Right lung (tissue), 10 donors: ENCODE data around the gene ARSA. TPM values are rescaled to one million over a fixed set of nuclear protein-coding genes. Genes with fewer than 3 reads are reported as not detected.
"Not testable (repeated sequence)": the region's sequence is repeated elsewhere in the genome, so short reads cannot be mapped to it uniquely, and the experiment has no call there.

Experiments used
- DNase-seq, 2 donors: peaks; one replicate each; pipeline ENCODE4 v3.0.0-alpha.2; 2013
- long read RNA-seq, 8 donors: transcript quantifications; one replicate each; lab custom pipeline, GENCODE V29; 2026
- polyA plus RNA-seq, 5 donors: library from polyadenylated mRNA; unstranded; fragments of 120-200 nt; gene quantifications; one replicate each; pipeline versions ENCODE4 v1.2.1 to v1.2.3, GENCODE V29; 2013; ENCODE audit warnings: inconsistent platforms in 1 of 5, low replicate concordance in 1 of 5; ENCODE audit not compliant: insufficient read length in 5 of 5, insufficient read depth in 1 of 5

The ARSA gene
- 10 to 100 TPM; 14.2 to 27.7 (median 18.1) TPM for polyA plus RNA-seq
- long read RNA-seq, donor 1, partial matches to known transcripts = 0 of 4 reads
- long read RNA-seq, donor 1, other reads (novel, unspliced or antisense) = 0 of 4 reads
- long read RNA-seq, donor 2, partial matches to known transcripts = 0 of 3 reads
- long read RNA-seq, donor 2, other reads (novel, unspliced or antisense) = 0 of 3 reads
- long read RNA-seq, donor 3, transcript ARSA-206 (2 exons, 1,431 nt) = major isoform, 7 of 58 reads
- long read RNA-seq, donor 3, partial matches to known transcripts = 45 of 58 reads
- long read RNA-seq, donor 3, other reads (novel, unspliced or antisense) = 0 of 58 reads
- long read RNA-seq, donor 4, partial matches to known transcripts = 0 of 4 reads
- long read RNA-seq, donor 4, other reads (novel, unspliced or antisense) = 0 of 4 reads
- long read RNA-seq, donor 5, partial matches to known transcripts = 0 of 4 reads
- long read RNA-seq, donor 5, other reads (novel, unspliced or antisense) = 0 of 4 reads
- long read RNA-seq, donor 6, partial matches to known transcripts = 0 of 8 reads
- long read RNA-seq, donor 6, other reads (novel, unspliced or antisense) = 0 of 8 reads
- long read RNA-seq, donor 7, partial matches to known transcripts = 0 of 3 reads
- long read RNA-seq, donor 7, other reads (novel, unspliced or antisense) = 0 of 3 reads
- long read RNA-seq, donor 8, partial matches to known transcripts = 0 of 4 reads
- long read RNA-seq, donor 8, other reads (novel, unspliced or antisense) = 0 of 4 reads

DNA sequence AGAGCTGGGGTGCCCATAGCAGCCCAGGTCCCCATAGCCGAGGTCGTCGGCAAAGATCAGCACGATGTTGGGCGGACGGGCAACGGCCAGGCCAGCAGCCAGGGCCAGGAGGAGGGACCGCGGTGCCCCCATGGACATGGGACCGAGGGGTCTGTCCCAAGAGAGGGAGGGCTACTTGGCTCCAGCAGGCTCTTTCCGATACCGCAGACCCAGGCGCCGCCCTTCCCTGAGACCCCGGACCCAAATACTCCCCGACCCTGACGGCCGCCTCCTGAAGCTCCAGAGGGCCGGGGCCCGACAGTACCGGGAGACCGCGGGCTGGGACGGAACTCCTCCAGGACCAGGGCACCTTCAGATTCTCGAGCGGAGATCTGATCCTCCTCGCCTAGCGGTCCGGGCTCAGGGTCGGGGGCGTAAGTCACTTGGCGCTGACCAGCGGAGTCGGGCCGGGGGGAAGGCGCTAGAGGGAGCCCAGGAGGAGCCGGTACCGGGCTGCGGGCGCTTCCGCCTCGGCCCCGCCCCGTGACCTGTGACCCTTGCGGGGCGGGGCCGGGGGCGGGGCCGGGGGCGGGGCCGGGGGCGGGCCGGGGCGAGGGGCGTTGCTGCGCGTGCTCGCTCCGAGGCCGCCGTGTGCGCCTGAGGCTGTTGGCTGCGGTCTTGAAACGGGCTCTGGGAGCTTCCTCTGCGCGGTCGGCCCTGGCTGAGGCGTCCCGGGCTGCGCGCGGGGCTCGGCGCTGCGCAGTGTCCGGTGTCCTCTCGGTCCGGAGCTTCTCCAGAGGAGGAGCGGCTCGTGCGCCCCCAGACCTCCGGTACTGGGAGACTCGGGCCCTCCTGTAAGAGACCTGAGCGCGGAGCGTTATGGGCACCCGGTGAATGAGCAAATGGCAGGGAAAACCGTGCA lies at the start of gene ARSA:
TSS of gene ARSA (minus strand) at position 511 of the 901 bp plus-strand sequence. CDS start at position 138, 373 bp downstream.
- peak; percentile 77 to 78 for DNase-seq

DNA sequence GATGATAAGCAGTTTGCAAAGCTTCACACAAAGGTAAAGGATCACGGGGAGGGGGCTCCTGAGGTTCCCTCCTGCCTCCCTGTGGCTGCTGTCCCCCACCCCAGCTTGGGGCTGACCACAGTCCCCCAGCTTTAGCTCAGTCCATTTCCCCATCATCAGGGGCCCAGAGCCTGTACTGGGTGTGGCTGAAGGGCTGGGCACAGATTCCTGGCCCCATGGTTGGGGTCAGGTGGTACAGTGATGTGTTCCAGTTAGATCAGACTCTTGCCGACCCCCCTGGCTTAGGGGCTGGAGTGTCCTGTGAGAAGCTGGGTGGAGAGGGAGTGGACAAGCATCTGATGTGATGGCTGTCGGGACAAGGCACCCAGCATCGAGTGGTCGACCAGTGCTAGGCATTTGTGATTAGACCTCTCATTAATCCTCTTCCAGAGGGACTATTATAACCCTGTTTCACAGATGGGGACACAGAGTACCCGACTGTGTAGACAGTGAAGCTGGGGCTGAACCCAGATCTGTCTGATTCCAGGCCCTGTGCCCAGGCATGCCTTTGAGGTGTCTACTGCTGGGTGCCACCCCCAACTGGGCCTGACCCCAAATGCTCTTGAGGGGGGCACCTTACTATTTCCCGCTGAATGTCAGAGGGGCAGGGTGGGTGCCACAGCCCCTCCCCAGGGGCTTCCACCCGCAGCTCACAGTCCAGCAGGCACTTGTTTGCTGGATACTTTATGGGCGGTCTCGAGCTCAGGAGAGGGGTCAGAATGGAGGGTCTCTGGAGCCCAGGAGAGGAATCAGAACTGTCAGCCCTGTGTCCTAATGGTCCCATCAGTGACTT lies 48.9 kb upstream of the ARSA start:
- DNase-seq = no peak

DNA sequence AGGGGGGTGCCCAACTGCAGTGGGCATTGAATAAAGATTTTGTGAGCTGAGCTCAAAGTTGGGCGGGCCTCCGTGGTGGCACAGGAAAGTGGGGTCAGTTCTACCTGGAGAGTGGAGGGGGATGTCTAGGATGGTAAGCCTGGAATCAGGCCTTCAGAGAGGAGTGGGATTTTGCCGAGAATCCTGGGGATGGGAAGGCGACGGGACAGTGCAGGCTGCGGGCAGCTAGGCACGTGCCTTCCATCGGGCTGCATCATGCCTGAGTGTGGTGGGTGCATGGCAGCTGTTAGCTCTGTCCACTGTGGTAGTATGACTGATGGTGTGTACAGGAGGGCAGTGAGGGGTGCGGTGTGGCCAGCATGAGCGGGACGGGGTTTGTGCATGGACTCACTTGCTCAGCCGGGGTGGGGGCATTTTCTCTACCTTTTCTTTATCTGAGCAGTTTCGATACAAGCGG lies 48.3 kb upstream of the ARSA start:
- no peak for DNase-seq

DNA sequence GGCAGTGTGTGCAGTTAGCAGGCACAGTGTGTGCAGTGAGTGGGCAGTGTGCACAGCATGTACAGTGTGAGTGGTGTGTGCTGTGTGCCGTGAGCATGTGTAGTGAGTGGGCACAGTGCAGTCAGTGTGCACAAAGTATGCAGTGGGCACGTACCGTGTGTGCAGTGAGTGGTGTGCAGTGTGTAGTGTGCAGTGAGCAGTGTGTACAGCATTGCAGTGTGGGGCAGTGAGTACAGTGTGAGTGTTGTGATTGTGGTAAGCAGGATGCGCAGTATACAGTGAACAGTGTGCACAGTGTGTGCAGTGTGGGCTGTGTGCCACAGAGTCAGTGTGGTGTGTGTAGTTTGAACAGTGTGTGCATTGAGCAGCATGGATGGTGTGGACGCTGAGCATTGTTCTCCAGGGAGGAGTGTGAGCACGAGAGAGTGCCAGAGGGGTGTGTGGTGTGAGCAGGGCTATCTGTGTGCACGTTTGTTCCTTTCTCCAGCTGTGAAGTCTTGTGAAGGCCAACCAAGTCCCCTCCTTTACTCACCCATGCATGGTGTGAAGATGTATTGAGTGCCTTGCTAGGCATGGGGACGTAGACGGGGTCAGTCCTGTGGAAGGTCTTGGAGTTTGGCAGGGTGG lies 47.7 kb upstream of the ARSA start:
- no peak for DNase-seq

DNA sequence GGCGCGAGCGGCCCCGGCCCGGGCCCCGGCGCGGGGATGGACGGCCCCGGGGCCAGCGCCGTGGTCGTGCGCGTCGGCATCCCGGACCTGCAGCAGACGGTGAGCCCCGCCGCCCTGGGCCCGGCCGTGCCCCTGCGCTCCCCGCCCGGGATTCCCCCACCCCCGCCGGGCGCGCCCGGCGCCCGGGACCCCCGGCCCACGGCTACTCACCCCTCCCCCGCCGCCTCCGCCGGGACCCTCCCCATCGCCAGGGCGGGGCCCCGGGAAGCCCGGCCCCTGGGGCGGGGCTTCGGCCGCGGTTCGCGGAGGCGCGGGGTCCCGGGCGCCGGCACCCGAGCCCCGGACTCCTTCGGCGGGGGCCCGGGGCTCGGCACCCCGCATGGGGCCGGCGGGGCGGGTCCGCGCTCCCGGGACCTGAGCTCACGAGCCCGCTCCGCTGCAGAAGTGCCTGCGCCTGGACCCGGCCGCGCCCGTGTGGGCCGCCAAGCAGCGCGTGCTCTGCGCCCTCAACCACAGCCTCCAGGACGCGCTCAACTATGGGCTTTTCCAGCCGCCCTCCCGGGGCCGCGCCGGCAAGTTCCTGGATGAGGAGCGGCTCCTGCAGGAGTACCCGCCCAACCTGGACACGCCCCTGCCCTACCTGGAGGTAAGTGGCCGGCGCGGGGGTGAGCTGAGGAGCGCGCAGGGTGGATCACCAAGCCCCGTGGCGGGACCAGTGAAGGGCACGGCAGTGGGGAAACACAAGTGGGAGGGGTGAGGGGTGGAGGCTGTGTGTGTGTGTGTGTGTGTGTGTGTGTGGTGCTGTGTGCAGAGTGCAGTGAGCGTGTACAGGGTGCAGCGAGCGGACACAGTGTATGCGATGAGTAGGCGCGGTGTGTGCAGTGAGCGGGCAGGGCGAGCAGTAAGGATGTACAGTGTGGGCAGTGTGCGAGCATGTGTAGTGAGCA lies 46.9 kb upstream of the ARSA start:
- DNase-seq = peak in 1 of 2 donors; percentile 42

DNA sequence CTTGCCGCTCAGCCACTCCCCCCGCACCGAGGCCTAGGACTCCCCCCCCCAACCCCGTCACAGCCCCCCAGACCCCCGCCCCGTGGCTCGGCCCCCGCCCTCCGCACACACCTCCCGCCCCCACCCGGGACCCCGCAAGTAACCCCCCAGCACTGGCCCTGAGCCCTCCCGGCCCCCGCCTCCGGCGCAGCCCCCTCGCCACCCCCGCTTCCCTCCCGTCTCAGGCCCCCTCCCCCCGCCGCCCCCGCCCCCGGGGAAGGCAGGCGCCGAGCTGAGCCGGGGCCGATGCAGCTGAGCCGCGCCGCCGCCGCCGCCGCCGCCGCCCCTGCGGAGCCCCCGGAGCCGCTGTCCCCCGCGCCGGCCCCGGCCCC lies 46.2 kb upstream of the ARSA start:
- DNase-seq = no peak

DNA sequence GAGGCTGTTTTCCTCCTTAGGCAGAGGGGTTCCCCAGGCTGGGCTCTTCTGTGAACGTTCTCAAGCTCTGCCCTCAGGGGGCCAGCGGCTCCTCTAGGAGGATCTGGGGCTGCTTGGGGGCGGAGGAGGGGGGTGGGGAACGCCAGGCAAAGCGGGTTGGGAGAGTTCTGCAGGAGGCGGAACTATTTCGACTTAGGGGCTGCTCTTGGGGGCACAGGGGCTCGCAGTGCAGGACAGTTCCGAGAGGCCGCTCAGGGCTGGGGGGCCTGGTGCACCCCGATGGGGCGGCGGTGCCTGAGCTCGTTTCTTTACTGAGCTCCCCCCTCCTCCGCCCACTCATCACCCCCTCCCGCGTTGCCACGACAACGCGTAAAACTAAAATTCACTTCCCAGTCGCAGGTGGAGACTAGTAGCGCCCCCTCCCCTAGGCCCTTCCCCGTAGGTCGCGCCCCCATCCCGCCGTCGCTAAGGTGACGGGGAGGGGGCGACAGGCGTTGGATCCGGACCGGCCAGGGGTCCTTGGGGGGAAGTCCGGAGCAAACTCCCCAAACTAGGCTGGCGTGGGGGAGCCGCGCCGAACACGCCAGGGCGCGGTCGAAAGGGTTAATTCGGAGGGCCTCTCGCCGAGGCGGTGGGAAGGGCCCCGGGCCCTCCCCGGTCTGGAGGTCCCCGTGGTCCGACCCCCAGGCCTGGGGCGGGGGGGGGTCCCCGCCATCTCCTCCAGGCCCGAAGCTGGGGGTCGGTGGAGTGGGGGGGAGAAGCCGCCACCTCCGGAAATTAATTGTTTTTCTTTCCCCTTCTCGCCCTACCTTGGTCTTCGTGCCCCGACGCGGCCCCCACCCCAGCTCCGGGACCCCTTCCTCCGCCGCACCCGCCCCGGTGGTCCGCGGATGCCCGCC lies 45.5 kb upstream of the ARSA start:
- DNase-seq = peak in 1 of 2 donors; percentile 31

DNA sequence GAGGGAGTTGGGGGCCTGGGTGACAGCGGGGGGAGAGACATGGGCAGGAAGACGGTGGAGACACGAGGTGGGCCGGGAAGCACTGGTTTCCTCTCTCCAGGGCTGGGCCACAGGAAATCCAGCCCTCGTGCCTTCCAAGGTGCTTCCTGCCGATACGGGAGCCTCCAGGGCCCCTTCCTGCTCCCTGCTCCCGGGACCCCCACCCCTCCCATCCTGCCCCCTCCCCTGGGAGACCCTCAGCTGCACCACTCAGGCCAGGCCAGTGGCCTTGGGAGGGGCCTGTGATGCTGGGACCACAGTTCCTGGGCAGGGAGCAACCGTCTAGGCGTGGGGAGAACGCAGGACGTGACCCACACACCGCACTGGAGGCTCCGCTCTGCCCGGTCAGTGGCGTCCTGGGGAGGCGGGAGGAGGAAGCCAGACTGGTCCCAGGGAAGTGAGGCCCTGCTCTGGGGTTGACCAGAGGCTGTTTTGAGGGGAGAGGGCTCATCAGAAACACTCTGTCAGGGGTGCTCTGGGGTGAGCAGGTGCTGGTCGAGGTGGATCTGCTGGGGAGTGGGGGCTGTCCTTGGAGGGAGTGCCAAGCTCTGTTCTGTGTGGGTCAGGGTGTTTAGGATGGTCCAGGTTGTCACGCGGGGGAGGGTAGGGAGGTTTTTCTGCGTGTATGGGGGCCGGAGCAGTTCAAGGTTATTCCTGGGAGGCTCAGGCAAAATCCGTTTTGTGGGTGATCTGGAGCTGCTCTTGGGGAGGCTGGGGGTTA lies 44.7 kb upstream of the ARSA start, which contains the start of gene SHANK3:
TSS of gene SHANK3 (plus strand) at position 353 of the 760 bp plus-strand sequence.
- peak in 1 of 2 donors; percentile 37 for DNase-seq

DNA sequence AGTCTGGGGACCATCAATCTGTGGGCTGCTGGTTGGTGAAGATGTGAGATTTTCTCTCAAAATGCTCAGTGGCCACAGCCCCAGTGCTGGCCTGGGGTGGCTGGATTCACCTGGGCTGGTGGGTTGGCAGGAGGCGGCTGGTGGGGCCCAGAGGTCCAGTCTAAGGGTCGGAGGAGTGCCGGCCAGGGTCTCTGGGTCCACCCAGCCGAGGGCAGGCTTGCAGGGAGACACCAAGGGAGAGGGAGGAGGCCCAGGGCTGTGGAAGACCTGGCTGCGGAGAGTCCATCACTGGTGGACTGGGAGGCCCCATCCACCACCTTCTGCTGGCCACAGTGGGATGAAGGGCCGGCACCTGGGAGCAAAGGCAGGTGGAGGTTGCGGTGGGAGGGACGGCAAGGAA lies 44.1 kb upstream of the ARSA start:
- no peak for DNase-seq

DNA sequence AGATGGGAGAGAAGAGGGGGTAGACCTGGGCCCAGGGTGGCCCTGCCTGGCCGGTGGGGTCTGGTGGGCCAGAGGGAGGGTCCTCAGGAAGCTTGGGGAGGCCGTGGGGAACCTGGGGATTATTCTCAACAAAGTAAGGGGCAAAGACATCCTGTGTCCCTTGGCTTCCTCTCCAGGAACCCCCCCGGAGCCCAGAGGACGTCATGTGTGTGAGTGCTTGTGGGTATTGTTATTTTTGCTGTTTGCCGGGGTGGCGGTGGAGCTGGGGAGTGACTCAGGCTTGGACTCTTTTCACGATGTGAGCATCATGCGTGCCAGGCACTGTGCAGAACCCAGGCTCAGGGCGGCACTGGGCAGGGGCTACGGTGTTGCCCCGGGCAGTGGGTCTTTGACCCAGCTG lies 43.7 kb upstream of the ARSA start:
- no peak for DNase-seq

DNA sequence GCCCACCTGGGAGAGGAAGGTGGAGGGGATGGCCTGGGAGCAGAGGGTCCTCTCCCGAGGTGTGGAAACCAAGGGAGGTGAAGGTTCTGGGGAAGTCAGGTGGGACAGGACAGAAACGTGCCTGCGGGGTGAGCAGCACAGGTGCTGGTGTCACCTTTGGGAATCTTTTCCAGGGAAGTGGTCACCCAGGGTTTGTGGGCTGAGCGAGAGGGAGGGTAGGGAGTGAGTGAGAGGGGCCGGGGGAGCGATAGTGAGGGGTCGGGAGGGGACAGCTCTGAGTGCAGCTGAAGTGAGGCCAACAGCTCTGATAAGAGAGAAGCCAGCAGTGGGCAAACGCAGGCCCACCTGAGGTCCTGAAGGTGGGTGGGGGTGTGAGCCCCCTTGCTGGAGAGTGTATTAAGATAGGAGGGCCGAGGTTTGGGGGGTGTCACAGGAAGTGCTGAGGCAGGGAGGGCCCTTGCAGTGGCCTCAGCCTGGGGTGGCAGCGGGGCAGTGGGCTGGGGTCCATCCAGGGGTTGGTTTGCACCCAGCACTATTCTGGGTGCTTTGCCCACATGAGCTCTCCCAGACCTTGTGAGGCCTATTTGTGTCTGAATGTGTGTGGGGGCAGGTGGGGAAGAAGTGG lies 43.1 kb upstream of the ARSA start:
- DNase-seq = no peak

DNA sequence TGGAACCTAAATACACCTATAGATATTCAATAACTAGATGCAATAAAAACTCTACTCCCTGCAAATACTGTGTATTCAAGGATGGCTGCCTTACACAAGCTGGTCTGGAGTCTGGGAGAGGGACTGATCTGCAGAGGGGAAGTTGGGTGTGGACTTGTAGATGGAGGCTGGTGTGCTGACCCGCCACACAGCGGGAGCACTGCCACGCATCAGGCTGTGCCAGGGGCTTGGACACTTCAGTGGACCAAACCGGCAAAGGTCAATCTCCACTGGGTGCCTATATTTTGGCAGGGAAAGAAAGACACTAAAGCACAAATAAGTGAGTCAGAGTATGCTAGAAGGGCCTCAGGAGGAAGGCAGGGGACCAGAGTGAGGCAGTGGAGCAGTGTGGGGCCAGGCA lies 42.6 kb upstream of the ARSA start:
- no peak for DNase-seq

DNA sequence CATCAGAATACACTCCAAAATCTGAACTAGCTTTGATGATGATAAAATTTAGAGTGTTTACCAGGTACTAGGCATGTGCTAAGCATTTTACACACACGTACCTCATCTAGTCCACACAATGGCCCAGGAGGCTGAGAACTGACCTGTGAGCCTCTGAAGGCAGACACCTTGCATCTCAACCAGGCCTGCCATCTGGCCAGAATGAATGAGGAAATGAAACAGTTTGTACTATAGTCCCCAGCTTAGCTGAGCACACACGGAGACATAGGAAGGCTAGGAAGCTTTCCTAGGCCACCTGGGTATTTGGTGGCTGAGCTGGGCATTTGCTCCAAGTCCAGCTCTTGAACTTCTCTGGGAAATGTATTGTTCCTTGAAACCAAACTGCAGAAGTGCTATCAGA lies 37.8 kb upstream of the ARSA start:
- DNase-seq = no peak

DNA sequence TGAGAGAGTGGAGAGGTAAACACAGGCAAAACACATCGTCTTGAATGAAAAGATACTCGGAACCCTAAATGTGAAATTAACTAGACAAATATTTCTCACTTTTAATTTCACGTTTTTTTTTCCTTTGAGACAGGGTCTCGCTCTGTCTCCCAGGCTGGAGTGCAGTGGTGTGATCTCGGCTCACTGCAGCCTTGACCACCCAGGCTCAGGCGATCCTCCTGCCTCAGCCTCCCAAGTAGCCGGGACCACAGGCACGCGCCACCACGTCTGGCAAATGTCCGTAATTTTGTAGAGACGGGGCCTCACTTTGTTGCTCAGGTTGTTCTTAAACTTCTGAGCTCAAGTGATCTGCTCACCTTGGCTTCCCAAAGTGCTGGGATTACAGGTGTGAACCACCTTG lies 37.3 kb upstream of the ARSA start:
- DNase-seq = no peak

DNA sequence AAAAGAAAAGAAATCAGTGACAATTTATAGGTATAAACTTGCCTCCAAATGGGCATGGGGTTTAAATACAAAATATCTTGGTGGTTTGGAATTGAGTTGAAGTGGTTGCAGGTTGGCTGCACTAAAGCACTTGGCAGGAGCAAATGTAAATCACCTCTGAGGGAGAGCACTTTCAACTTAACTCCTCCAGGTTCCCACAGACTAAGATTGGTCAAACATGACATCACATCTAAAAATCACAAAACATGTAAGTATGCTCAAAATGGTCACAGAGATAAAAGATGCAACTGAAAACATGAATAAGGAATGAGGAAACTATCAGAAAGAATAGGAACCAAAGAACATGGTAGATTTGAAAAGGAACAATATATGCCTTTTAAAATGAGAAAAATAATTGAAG lies 32.4 kb upstream of the ARSA start:
- no peak for DNase-seq

DNA sequence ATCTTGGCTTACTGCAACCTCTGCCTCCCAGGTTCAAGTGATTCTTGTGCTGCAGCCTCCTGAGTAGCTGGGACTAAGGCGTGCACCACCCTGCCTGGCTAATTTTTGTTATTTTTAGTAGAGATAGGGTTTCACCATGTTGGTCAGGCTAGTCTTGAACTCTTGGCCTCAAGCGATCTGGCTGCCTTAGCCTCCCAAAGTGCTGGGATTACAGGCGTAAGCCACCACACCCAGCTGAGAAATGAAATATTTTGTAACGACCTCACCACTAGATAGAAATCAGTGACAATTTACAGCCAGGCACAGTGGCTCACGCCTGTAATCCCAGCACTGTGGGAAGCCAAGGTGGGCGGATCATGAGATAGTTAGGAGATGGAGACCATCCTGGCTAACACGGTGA lies 31.8 kb upstream of the ARSA start:
- not testable (repeated sequence) for DNase-seq

DNA sequence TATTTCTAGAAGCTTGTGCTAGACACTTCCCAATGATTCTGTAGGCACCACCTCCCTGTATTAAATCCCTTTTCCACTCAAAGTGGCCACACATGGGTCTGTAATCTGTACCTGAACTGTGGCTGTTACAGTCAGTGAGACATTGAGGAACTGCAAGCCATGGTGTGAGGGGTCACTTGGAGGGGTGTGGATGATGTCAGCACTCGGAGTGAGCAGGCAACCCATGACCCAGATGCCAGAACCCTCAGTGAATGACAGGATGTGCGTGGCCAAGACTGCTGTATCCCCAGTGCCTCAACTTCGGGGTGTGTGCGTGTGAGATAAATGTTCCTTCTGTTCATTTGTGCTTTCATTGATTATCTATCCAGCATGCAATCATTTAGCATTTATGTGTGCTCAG lies 30.0 kb upstream of the ARSA start:
- no peak for DNase-seq
